Ishikawa (cell line): ENCODE data around the gene IKZF3.

Source experiments
- CEBPB ChIP-seq: IDR thresholded peaks from 2 replicates; pipeline ENCODE4 v1.6.1; 2012
- CREB1 ChIP-seq: IDR thresholded peaks from 2 replicates; pipeline ENCODE4 v1.6.1; 2012; ENCODE audit warnings: low read depth
- EGR1 ChIP-seq: IDR thresholded peaks from 2 replicates; pipeline ENCODE4 v1.6.1; 2012
- EP300 ChIP-seq: IDR thresholded peaks from 2 replicates; pipeline ENCODE4 v1.6.1; 2012; ENCODE audit warnings: borderline replicate concordance
- MAX ChIP-seq: IDR thresholded peaks from 2 replicates; pipeline ENCODE4 v1.6.1; 2012
- NFIC ChIP-seq: IDR thresholded peaks from 2 replicates; pipeline ENCODE4 v1.6.1; 2012
- REST ChIP-seq: IDR thresholded peaks from 2 replicates; pipeline ENCODE4 v1.6.1; 2012; ENCODE audit warnings: low read depth, mild to moderate bottlenecking
- TCF12 ChIP-seq: IDR thresholded peaks from 2 replicates; pipeline ENCODE4 v1.6.1; 2012; ENCODE audit warnings: low read depth
- YY1 ChIP-seq: IDR thresholded peaks from 2 replicates; pipeline ENCODE4 v1.6.1; 2012; ENCODE audit warnings: low read depth

- TF ChIP-seq YY1, result no peak
- TF ChIP-seq REST, result no peak
- no peak for TF ChIP-seq NFIC
- TF ChIP-seq TCF12, result no peak
- TF ChIP-seq EGR1, result no peak
- no peak for TF ChIP-seq CEBPB
- no peak for TF ChIP-seq MAX
- TF ChIP-seq EP300, result no peak
- TF ChIP-seq CREB1, result no peak
Observed at GRCh38 chr17:39898088-39898487, 34.0 kb upstream of the IKZF3 start.
